ENCODE data around the gene XPNPEP2. TPM values are rescaled to one million over a fixed set of nuclear protein-coding genes. Genes with fewer than 3 reads are reported as not detected.

The XPNPEP2 gene
- total RNA-seq, 1 donor from 2014 or later: 1.7 TPM

DNA sequence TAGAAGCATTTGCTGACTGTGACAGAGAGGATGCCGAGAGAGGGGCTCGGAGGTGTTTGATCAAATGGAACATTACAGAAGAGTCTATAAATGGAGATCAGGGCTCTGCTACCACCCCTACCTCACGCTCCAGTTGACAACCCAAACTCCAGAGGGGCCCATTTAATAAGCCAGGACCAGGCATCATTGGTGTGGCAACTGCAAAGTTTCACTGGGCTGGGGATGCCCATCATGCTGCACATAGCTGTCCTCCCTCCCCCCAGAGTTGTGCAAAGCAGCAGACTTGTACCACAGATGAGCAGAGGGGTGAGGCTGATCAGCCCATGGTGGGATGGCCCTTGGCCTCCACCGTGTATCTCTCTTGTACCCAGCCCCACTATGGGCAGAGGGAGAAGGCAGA, 38.2 kb upstream of the XPNPEP2 start:
- Mint-ChIP-seq H3K27me3 (ENCODE audit: unreplicated experiment) (peaks cover 5% of the 10 kb centered on the region), H3K27ac (ENCODE audit: unreplicated experiment) (no peak overlapping the region), H3K9me3 (ENCODE audit: unreplicated experiment) (no peaks in the 10 kb centered on the region), H3K36me3 (ENCODE audit: low read depth, unreplicated experiment) (no peaks in the 10 kb centered on the region), H3K4me1 (ENCODE audit: unreplicated experiment) (no peaks in the 10 kb centered on the region), H3K4me3 (ENCODE audit: unreplicated experiment) (no peak overlapping the region)
- DNase-seq (ENCODE audit: low spot score): no peak
- TF ChIP-seq, protein P1, sequence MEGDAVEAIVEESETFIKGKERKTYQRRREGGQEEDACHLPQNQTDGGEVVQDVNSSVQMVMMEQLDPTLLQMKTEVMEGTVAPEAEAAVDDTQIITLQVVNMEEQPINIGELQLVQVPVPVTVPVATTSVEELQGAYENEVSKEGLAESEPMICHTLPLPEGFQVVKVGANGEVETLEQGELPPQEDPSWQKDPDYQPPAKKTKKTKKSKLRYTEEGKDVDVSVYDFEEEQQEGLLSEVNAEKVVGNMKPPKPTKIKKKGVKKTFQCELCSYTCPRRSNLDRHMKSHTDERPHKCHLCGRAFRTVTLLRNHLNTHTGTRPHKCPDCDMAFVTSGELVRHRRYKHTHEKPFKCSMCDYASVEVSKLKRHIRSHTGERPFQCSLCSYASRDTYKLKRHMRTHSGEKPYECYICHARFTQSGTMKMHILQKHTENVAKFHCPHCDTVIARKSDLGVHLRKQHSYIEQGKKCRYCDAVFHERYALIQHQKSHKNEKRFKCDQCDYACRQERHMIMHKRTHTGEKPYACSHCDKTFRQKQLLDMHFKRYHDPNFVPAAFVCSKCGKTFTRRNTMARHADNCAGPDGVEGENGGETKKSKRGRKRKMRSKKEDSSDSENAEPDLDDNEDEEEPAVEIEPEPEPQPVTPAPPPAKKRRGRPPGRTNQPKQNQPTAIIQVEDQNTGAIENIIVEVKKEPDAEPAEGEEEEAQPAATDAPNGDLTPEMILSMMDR (IDR thresholded peaks at IDR 0.05; ENCODE audit: unreplicated experiment): no peak

- no peaks in the 10 kb centered on the region for H3K9me3 Mint-ChIP-seq (ENCODE audit: unreplicated experiment)
- no peak overlapping the region for H3K4me3 Mint-ChIP-seq (ENCODE audit: unreplicated experiment)
- H3K27me3 Mint-ChIP-seq (ENCODE audit: unreplicated experiment): peaks cover 5% of the 10 kb centered on the region
- TF ChIP-seq, protein P1 (IDR thresholded peaks at IDR 0.05; ENCODE audit: unreplicated experiment): no peak
- no peak overlapping the region for H3K27ac Mint-ChIP-seq (ENCODE audit: unreplicated experiment)
- H3K4me1 Mint-ChIP-seq (ENCODE audit: unreplicated experiment): no peaks in the 10 kb centered on the region
- no peaks in the 10 kb centered on the region for H3K36me3 Mint-ChIP-seq (ENCODE audit: low read depth, unreplicated experiment)
- no peak for DNase-seq (ENCODE audit: low spot score)
Measured at GRCh38 chrX:129701624-129702069, 37.1 kb upstream of the XPNPEP2 start.

DNA sequence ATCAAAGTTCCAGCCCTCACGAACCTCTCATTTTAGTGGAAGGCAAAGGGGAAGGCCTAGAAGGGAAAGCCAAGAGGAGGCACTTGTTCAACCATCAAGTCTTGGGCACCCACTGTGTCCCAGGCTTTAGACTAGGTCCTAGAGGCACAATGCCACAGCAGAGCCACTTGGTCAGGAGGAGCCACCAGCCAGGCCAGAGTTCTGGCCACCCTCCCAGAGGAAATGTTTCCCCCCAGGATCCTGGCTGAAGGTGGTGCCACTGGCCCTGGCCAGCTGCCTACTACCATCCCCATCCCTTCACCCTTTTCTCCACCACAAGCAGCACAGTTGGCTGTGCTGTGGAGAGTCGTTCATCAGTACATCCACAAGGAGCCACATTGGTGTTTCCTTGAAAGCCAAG, 34.3 kb upstream of the XPNPEP2 start:
- TF ChIP-seq, protein P1 (IDR thresholded peaks at IDR 0.05; ENCODE audit: unreplicated experiment): no peak
- DNase-seq (ENCODE audit: low spot score): no peak
- Mint-ChIP-seq H3K27ac (ENCODE audit: unreplicated experiment) (no peak overlapping the region), H3K4me3 (ENCODE audit: unreplicated experiment) (no peak overlapping the region), H3K36me3 (ENCODE audit: low read depth, unreplicated experiment) (no peaks in the 10 kb centered on the region), H3K4me1 (ENCODE audit: unreplicated experiment) (no peaks in the 10 kb centered on the region), H3K27me3 (ENCODE audit: unreplicated experiment) (peaks cover 4% of the 10 kb centered on the region), H3K9me3 (ENCODE audit: unreplicated experiment) (no peaks in the 10 kb centered on the region)

- H3K9me3 Mint-ChIP-seq (ENCODE audit: unreplicated experiment): no peaks in the 10 kb centered on the region
- no peak for DNase-seq (ENCODE audit: low spot score)
- H3K27me3 Mint-ChIP-seq (ENCODE audit: unreplicated experiment): peaks cover 4% of the 10 kb centered on the region
Measured at GRCh38 chrX:129705377-129705925, 33.3 kb upstream of the XPNPEP2 start.

GRCh38 chrX:129705988-129706387, 32.8 kb upstream of the XPNPEP2 start:
- no peak overlapping the region for H3K4me3 Mint-ChIP-seq (ENCODE audit: unreplicated experiment)

More at GRCh38 chrX:129705377-129705925, 33.3 kb upstream of the XPNPEP2 start:
- H3K36me3 Mint-ChIP-seq (ENCODE audit: low read depth, unreplicated experiment): no peaks in the 10 kb centered on the region
- H3K4me1 Mint-ChIP-seq (ENCODE audit: unreplicated experiment): no peaks in the 10 kb centered on the region
- TF ChIP-seq, protein P1 (IDR thresholded peaks at IDR 0.05; ENCODE audit: unreplicated experiment): no peak
- no peak overlapping the region for H3K4me3 Mint-ChIP-seq (ENCODE audit: unreplicated experiment)
- H3K27ac Mint-ChIP-seq (ENCODE audit: unreplicated experiment): no peak overlapping the region

More at GRCh38 chrX:129705988-129706387, 32.8 kb upstream of the XPNPEP2 start:
- H3K27ac Mint-ChIP-seq (ENCODE audit: unreplicated experiment): no peak overlapping the region
- TF ChIP-seq, protein P1 (IDR thresholded peaks at IDR 0.05; ENCODE audit: unreplicated experiment): no peak
- H3K36me3 Mint-ChIP-seq (ENCODE audit: low read depth, unreplicated experiment): no peaks in the 10 kb centered on the region
- peaks cover 4% of the 10 kb centered on the region for H3K27me3 Mint-ChIP-seq (ENCODE audit: unreplicated experiment)
- no peaks in the 10 kb centered on the region for H3K4me1 Mint-ChIP-seq (ENCODE audit: unreplicated experiment)
- DNase-seq (ENCODE audit: low spot score): no peak
- H3K9me3 Mint-ChIP-seq (ENCODE audit: unreplicated experiment): no peaks in the 10 kb centered on the region

Measured in endothelial cell (in vitro differentiated cells).